Activated CD8-positive, alpha-beta memory T cell treated with anti-CD3 and anti-CD28 coated beads, Interleukin-2, amount 10 ng/mL, durations not matched to agents 7 days and 5 days (primary cell): ENCODE data around the gene VSIG10L. TPM values are rescaled to one million over a fixed set of nuclear protein-coding genes. Genes with fewer than 3 reads are reported as not detected.

Experiments
- ATAC-seq: fragments of 150-1000 bp; cut with Tn5 transposase; one replicate; pipeline ENCODE4 v1.10.0; 2021; ENCODE audit warnings: moderate library complexity
- CTCF ChIA-PET: fragments of 350-600 bp; sonication (Branson Sonifier 250); formaldehyde crosslinking; loops from one replicate; lab custom pipeline; 2021; ENCODE audit warnings: antibody characterized with exemption; lab: Charles Lee
- DNase-seq: peaks from one replicate; pipeline ENCODE4 v3.0.0-alpha.2; 2020
- H3K27ac Mint-ChIP-seq: one replicate; pipeline ENCODE4 v1.8.0; 2021; ENCODE audit warnings: mild to moderate bottlenecking, mixed read lengths
- H3K27me3 Mint-ChIP-seq: one replicate; pipeline ENCODE4 v1.8.0; 2021; ENCODE audit warnings: mixed read lengths
- H3K36me3 Mint-ChIP-seq: one replicate; pipeline ENCODE4 v1.8.0; 2021; ENCODE audit warnings: mild to moderate bottlenecking, mixed read lengths
- H3K4me1 Mint-ChIP-seq: one replicate; pipeline ENCODE4 v1.8.0; 2021; ENCODE audit warnings: mixed read lengths
- H3K4me3 Mint-ChIP-seq: one replicate; pipeline ENCODE4 v1.8.0; 2021; ENCODE audit warnings: mild to moderate bottlenecking, moderate library complexity, mixed read lengths
- H3K9me3 Mint-ChIP-seq: one replicate; pipeline ENCODE4 v1.8.0; 2022; ENCODE audit warnings: low read depth, mixed read lengths
- total RNA-seq, 2 experiments: library from RNA; stranded (reverse); gene quantifications; one replicate each; pipeline ENCODE4 v1.2.3, GENCODE V29; 2021

VSIG10L gene
- total RNA-seq, 2 experiments from 2014 or later: 1.8 to 2.2 TPM

- ATAC-seq: no peak
- H3K4me3 Mint-ChIP-seq: peak overlapping the region; percentile 44
- CTCF ChIA-PET: interaction anchor here (0.8 to 7.0 kb wide), 7 partner anchors 9 to 97 kb away, joined by 3 to 103 read pairs (median 4); partner anchors contain the start of gene SIGLEC10
These were observed 873 bp downstream of the VSIG10L start for GRCh38 chr19:51341066-51341465.

GRCh38 chr19:51339687-51340656 is 2.0 kb downstream of the VSIG10L start:
- peak overlapping the region; percentile 84 for H3K4me3 Mint-ChIP-seq

More at GRCh38 chr19:51341066-51341465, 873 bp downstream of the VSIG10L start:
- H3K27ac Mint-ChIP-seq: no peak overlapping the region
- peaks cover 17% of the 10 kb centered on the region for H3K4me1 Mint-ChIP-seq
- H3K9me3 Mint-ChIP-seq: no peaks in the 10 kb centered on the region
- DNase-seq: no peak
- H3K27me3 Mint-ChIP-seq: peaks cover 12% of the 10 kb centered on the region
- peaks cover 4% of the 10 kb centered on the region for H3K36me3 Mint-ChIP-seq

GRCh38 chr19:51339313-51339686 is 2.6 kb downstream of the VSIG10L start:
- H3K9me3 Mint-ChIP-seq: no peaks in the 10 kb centered on the region
- CTCF ChIA-PET: interaction anchor here (1.0 to 7.0 kb wide), 22 partner anchors 11 to 322 kb away, joined by 3 to 103 read pairs (median 4); partner anchors contain the start of genes CLDND2, ETFB, NKG7 and SIGLEC10
- peaks cover 13% of the 10 kb centered on the region for H3K4me1 Mint-ChIP-seq
- peak overlapping the region; percentile 84 for H3K4me3 Mint-ChIP-seq
- DNase-seq (no peak), ATAC-seq (peak; percentile 8)
- H3K36me3 Mint-ChIP-seq: no peaks in the 10 kb centered on the region
- peaks cover 12% of the 10 kb centered on the region for H3K27me3 Mint-ChIP-seq
- H3K27ac Mint-ChIP-seq: peak overlapping the region; percentile 84

More at GRCh38 chr19:51339687-51340656, 2.0 kb downstream of the VSIG10L start:
- CTCF ChIA-PET: interaction anchor here (0.8 to 7.0 kb wide), 25 partner anchors 12 to 321 kb away, joined by 3 to 103 read pairs (median 4); partner anchors contain the start of genes CLDND2, ETFB, NKG7 and SIGLEC10
- no peaks in the 10 kb centered on the region for H3K9me3 Mint-ChIP-seq
- H3K4me1 Mint-ChIP-seq: peaks cover 17% of the 10 kb centered on the region
- DNase-seq: peak; percentile 99
- H3K27ac Mint-ChIP-seq: peak overlapping the region; percentile 84
- H3K36me3 Mint-ChIP-seq: peaks cover 3% of the 10 kb centered on the region
- H3K27me3 Mint-ChIP-seq: peaks cover 12% of the 10 kb centered on the region
- peak; percentile 84 for ATAC-seq

- Mint-ChIP-seq H3K27me3 (peaks cover 12% of the 10 kb centered on the region), H3K9me3 (no peaks in the 10 kb centered on the region), H3K4me3 (peak overlapping the region; percentile 84), H3K4me1 (peaks cover 13% of the 10 kb centered on the region), H3K27ac (peak overlapping the region; percentile 84), H3K36me3 (no peaks in the 10 kb centered on the region)
- ATAC-seq (peak; percentile 80), DNase-seq (peak; percentile 93)
- CTCF ChIA-PET: interaction anchor here (0.7 to 7.0 kb wide), 27 partner anchors 10 to 322 kb away, joined by 3 to 103 read pairs (median 4); partner anchors contain the start of genes CLDND2, ETFB and SIGLEC10
These were observed 3.2 kb downstream of the VSIG10L start for GRCh38 chr19:51338563-51339312.

GRCh38 chr19:51337861-51338562 is 3.9 kb downstream of the VSIG10L start:
- Mint-ChIP-seq H3K27ac (no peak overlapping the region), H3K9me3 (no peaks in the 10 kb centered on the region), H3K4me1 (peaks cover 13% of the 10 kb centered on the region), H3K4me3 (peak overlapping the region; percentile 84), H3K27me3 (peaks cover 12% of the 10 kb centered on the region), H3K36me3 (no peaks in the 10 kb centered on the region)
- DNase-seq (no peak), ATAC-seq (no peak)
- CTCF ChIA-PET: interaction anchor here (0.7 to 7.0 kb wide), 12 partner anchors 10 to 323 kb away, joined by 3 to 103 read pairs (median 4); partner anchors contain the start of genes ETFB and SIGLEC10

- H3K36me3 Mint-ChIP-seq: no peaks in the 10 kb centered on the region
- H3K27ac Mint-ChIP-seq: no peak overlapping the region
- H3K9me3 Mint-ChIP-seq: no peaks in the 10 kb centered on the region
- no peak for ATAC-seq
- peaks cover 10% of the 10 kb centered on the region for H3K27me3 Mint-ChIP-seq
- CTCF ChIA-PET: interaction anchor here (0.9 to 7.0 kb wide), 7 partner anchors 22 to 101 kb away, joined by 3 to 103 read pairs (median 9); no protein-coding TSS in a partner anchor
- peaks cover 13% of the 10 kb centered on the region for H3K4me1 Mint-ChIP-seq
- DNase-seq: no peak
- no peak overlapping the region for H3K4me3 Mint-ChIP-seq
These were observed 4.6 kb downstream of the VSIG10L start for GRCh38 chr19:51337141-51337860.

GRCh38 chr19:51333836-51334460 is 8.0 kb downstream of the VSIG10L start:
- CTCF ChIA-PET: no interaction called here
- ATAC-seq (no peak), DNase-seq (no peak)
- Mint-ChIP-seq H3K36me3 (peaks cover 4% of the 10 kb centered on the region), H3K27ac (no peak overlapping the region), H3K9me3 (peaks cover 2% of the 10 kb centered on the region), H3K27me3 (peaks cover 3% of the 10 kb centered on the region), H3K4me3 (no peak overlapping the region), H3K4me1 (peaks cover 5% of the 10 kb centered on the region)

GRCh38 chr19:51331716-51332115 is 10.2 kb downstream of the VSIG10L start:
- ATAC-seq: no peak
- Mint-ChIP-seq H3K4me1 (peaks cover 5% of the 10 kb centered on the region), H3K27me3 (peaks cover 18% of the 10 kb centered on the region), H3K36me3 (peaks cover 6% of the 10 kb centered on the region), H3K9me3 (peaks cover 2% of the 10 kb centered on the region), H3K4me3 (no peak overlapping the region), H3K27ac (no peak overlapping the region)
- DNase-seq: no peak
- CTCF ChIA-PET: interaction anchor here (0.8 kb wide), 1 partner anchor 110 kb away, joined by 3 read pairs; no protein-coding TSS in a partner anchor

- DNase-seq (no peak), ATAC-seq (no peak)
- CTCF ChIA-PET: no interaction called here
- H3K27ac Mint-ChIP-seq: no peak overlapping the region
- peaks cover 6% of the 10 kb centered on the region for H3K36me3 Mint-ChIP-seq
- H3K9me3 Mint-ChIP-seq: peaks cover 2% of the 10 kb centered on the region
- no peak overlapping the region for H3K4me3 Mint-ChIP-seq
- H3K27me3 Mint-ChIP-seq: peaks cover 20% of the 10 kb centered on the region
- H3K4me1 Mint-ChIP-seq: peaks cover 5% of the 10 kb centered on the region
These were observed 10.7 kb downstream of the VSIG10L start for GRCh38 chr19:51331193-51331592.

- peaks cover 2% of the 10 kb centered on the region for H3K9me3 Mint-ChIP-seq
- ATAC-seq: no peak
- DNase-seq: no peak
- CTCF ChIA-PET: no interaction called here
- H3K4me1 Mint-ChIP-seq: peaks cover 12% of the 10 kb centered on the region
- H3K36me3 Mint-ChIP-seq: peaks cover 6% of the 10 kb centered on the region
- H3K27ac Mint-ChIP-seq: no peak overlapping the region
- H3K27me3 Mint-ChIP-seq: peaks cover 28% of the 10 kb centered on the region
- H3K4me3 Mint-ChIP-seq: no peak overlapping the region
These were observed 11.6 kb downstream of the VSIG10L start for GRCh38 chr19:51330366-51330765.

GRCh38 chr19:51329411-51329810 is 12.5 kb downstream of the VSIG10L start:
- H3K27me3 Mint-ChIP-seq: peaks cover 28% of the 10 kb centered on the region
- peaks cover 6% of the 10 kb centered on the region for H3K36me3 Mint-ChIP-seq
- H3K27ac Mint-ChIP-seq: no peak overlapping the region
- peaks cover 2% of the 10 kb centered on the region for H3K9me3 Mint-ChIP-seq
- H3K4me1 Mint-ChIP-seq: peaks cover 13% of the 10 kb centered on the region
- ATAC-seq (no peak), DNase-seq (no peak)
- CTCF ChIA-PET: no interaction called here
- no peak overlapping the region for H3K4me3 Mint-ChIP-seq
